GM10248 (cell line): ENCODE results near the gene SNRPF.

Source experiments
- CTCF ChIA-PET: fragments of 300-600 bp; sonication (Branson Sonifier 250); formaldehyde crosslinking; extraction: SDS; loops from one replicate; lab custom pipeline; 2021; ENCODE audit warnings: antibody characterized with exemption; lab: Yijun Ruan, JAX
- POLR2A ChIA-PET: fragments of 350-650 bp; sonication (Branson Sonifier 250); formaldehyde crosslinking; extraction: SDS; loops from one replicate; lab custom pipeline; 2020; ENCODE audit warnings: antibody characterized with exemption; lab: Yijun Ruan, JAX
- DNase-seq: peaks from one replicate; pipeline ENCODE4 v3.0.0; 2012; ENCODE audit errors: extremely low spot score
- TF ChIP-seq, protein P1 (sequence below): IDR thresholded peaks from 2 replicates; pipeline ENCODE4 v1.5.1; 2012; ENCODE audit warnings: mild to moderate bottlenecking, low read depth; ENCODE audit errors: extremely low read depth, missing control alignments, control extremely low read depth

The SNRPF gene

DNA sequence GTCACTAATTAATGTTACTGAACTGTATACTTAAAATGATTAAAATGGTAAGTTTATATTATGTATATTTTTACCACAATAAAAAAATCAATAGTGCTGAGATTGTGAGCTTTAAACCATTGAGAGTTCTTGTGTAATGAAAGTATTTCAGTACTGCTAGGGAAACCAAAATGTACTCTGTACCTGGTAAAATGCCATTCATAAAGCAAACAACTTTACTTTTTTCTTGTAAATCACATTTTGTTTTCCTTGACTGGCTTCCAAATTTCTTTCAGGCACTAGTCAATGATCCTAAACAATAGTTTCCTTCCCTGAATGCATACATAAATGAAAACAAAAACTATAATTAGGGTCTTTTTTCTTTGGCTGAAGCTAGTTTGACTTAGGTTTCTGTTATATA, 29.4 kb upstream of the SNRPF start:
- POLR2A ChIA-PET, result no interaction called here
- CTCF ChIA-PET, result interaction anchor here (1.1 kb wide), 1 partner anchor 68 kb away, joined by 3 read pairs; no protein-coding TSS in a partner anchor
- no peak for DNase-seq
- TF ChIP-seq, protein P1, sequence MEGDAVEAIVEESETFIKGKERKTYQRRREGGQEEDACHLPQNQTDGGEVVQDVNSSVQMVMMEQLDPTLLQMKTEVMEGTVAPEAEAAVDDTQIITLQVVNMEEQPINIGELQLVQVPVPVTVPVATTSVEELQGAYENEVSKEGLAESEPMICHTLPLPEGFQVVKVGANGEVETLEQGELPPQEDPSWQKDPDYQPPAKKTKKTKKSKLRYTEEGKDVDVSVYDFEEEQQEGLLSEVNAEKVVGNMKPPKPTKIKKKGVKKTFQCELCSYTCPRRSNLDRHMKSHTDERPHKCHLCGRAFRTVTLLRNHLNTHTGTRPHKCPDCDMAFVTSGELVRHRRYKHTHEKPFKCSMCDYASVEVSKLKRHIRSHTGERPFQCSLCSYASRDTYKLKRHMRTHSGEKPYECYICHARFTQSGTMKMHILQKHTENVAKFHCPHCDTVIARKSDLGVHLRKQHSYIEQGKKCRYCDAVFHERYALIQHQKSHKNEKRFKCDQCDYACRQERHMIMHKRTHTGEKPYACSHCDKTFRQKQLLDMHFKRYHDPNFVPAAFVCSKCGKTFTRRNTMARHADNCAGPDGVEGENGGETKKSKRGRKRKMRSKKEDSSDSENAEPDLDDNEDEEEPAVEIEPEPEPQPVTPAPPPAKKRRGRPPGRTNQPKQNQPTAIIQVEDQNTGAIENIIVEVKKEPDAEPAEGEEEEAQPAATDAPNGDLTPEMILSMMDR, result no peak

DNA sequence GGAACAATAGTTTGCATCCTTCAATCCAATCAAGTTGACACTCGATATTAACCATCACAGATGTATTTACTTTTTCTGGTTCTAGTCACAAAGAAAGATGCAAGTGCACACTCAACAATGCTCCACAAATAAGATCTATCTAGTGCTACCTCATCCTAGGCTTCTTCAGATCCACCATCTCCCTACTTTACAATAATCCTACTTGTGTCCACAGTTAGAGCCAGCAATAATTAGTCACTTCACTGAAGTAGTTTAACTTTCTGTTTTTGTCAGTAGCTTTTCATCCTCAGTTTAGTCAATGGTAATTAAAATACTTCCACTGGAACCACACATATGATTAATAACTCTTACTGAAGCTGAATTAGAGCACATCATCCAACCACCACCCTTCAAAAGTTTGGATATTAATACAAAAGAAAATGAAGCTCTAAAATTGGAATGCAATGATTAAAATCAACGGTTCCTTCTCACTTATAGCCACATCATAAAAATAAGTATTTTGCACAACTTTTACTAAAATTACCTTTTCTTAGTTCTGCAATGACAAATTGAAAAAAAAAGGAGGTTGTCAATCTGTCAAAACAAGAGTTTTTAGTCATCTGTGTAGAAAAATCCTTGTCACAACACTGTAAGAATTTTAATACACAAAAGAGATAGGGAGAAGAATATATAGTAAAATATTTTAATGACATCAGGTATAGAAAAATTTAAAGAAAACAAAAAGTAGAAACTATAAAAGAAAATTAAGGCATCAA, 28.2 kb upstream of the SNRPF start:
- TF ChIP-seq, protein P1, result no peak
- CTCF ChIA-PET, result interaction anchor here (0.9 to 1.1 kb wide), 2 partner anchors 15 to 67 kb away, joined by 3 read pairs; no protein-coding TSS in a partner anchor
- no peak for DNase-seq
- POLR2A ChIA-PET, result no interaction called here

DNA sequence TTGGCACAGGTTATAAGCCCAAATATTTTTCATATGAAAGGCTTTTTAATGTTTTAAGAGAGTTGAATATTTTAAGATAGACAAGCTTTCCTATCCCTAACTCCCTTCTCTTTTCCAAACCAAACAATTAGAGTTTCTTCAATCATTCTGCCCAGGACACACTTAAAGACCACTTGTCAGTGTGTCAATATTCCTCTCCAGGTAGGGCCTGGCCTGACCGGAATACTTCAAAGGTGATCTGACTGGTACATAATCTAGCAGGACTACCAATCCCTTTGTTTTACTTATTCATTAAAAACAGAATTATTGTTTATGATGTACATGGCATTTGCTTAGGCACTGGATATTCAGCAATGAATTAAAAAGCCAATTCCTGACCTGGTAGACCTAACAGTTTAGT, 24.2 kb upstream of the SNRPF start:
- DNase-seq, result no peak
- TF ChIP-seq, protein P1, result no peak
- POLR2A ChIA-PET, result no interaction called here
- CTCF ChIA-PET, result no interaction called here

DNA sequence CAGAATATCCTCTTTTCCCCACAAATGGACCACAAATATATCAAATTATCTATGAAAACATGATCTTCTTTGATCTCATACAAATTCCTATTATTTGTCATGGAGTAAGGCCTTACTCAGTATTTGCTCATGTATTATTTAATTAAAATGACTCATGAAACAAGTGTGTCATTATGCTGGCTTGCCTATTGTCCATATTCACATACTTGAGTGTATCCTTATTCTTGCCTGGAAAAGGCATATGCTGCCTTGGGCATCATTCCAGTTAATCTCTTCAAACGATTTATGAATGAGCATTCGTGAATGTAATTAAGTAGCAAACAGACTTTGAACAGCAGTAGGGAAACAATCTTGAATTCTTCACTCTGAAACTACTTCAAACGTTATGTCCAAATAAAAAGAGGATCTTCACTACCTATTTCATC, 22.6 kb upstream of the SNRPF start:
- POLR2A ChIA-PET, result no interaction called here
- CTCF ChIA-PET, result no interaction called here

DNA sequence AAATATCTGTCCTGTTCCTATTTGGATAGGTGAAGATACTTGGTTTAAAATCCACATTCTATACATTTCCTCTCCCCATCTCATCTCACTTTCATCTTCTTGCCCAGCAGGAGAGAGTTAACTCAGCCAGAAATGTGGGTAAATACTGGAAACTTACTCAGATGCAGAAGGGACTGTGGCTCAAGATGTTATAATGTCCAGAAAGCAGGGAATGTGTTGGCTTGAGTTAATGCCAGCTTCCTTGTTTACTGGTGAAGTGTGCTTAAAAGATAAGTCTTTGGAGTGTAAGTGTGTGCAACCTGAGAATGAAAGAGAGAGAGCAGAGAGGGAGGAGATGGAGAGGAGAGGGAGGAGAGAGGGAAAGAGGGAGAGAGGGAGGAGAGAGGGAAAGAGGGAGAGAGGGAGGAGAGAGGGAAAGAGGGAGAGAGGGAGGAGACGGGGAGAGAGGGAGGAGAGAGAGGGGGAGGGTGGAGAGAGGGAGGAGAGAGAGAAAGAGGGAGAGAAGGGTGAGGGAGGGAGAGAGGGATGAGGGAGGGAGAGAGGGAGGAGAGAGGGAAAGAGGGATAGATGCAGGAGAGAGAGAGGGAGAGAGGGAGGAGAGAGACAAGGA, 22.0 kb upstream of the SNRPF start:
- TF ChIP-seq, protein P1, result no peak
- ChIA-PET CTCF (no interaction called here), POLR2A (no interaction called here)
- DNase-seq, result no peak

More for the DNA sequence above, 22.6 kb upstream of the SNRPF start:
- no peak for DNase-seq
- TF ChIP-seq, protein P1, result no peak

DNA sequence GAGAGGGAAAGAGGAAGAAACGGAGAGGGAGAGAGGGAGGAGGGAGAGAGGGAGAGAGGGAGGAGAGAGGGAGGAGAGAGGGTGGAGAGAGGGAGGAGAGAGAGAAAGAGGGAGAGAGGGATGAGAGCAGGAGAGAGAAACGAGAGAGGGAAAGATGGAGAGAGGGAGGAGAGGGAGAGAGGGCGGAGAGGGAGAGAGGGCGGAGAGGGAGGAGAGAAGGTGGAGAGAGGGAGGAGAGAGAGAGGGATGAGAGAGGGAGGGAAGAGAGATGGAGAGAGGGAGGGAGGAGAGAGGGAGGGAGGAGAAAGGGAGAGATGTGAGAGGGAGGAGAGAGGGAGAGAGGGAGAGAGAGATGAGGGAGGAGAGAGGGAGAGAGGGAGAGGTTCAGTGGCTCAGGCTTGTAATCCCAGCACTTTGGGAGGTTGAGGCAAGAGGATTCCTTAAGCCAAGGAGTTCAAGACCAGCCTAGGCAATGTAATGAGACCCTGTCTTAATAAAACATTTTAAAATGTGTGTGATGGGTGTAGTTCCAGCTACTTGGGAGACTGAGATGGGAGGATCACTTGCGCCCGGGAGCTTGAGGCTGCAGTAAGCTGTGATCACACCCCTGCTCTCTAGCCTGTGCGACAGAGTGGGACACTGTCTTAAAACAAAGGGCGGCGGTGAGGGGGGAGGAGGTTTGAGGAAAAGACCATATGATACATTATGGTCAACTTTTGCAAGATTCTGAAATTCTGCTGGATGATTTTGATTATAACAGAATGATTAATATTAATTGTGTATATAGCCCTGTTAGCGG, 21.3 kb upstream of the SNRPF start:
- ChIA-PET POLR2A (no interaction called here), CTCF (no interaction called here)
- no peak for DNase-seq
- TF ChIP-seq, protein P1, result no peak
